ENCODE results near the gene CAPN9.

Gene CAPN9

GRCh38 chr1:230824919-230825721 is 77.9 kb downstream of the CAPN9 start:
- Histone ChIP-seq H3K4me1 (ENCODE audit: insufficient read depth, low read length) (peaks cover 26% of the 10 kb centered on the region), H3K9ac (ENCODE audit: low read length) (no peak overlapping the region), H3K27me3 (ENCODE audit: control insufficient read depth in 1 of 2, insufficient read depth in 2 of 2, low read length in 2 of 2) (no peaks in the 10 kb centered on the region)

GRCh38 chr1:230825761-230826160 is 78.6 kb downstream of the CAPN9 start:
- H3K4me3 ChIP-seq (ENCODE audit: low read depth in 1 of 2, low read length in 2 of 2): no peak overlapping the region
- no peaks in the 10 kb centered on the region for H3K9me3 ChIP-seq (ENCODE audit: low read length)
- no peak overlapping the region for H3K9ac ChIP-seq (ENCODE audit: low read length)
- H3K36me3 ChIP-seq (ENCODE audit: insufficient read depth, low read length): no peaks in the 10 kb centered on the region
- H3K27ac ChIP-seq (ENCODE audit: low read depth, low read length): no peak overlapping the region
- H3K27me3 ChIP-seq (ENCODE audit: control insufficient read depth in 1 of 2, insufficient read depth in 2 of 2, low read length in 2 of 2): no peaks in the 10 kb centered on the region
- peaks cover 26% of the 10 kb centered on the region for H3K4me1 ChIP-seq (ENCODE audit: insufficient read depth, low read length)

More at GRCh38 chr1:230824919-230825721, 77.9 kb downstream of the CAPN9 start:
- no peak overlapping the region for H3K4me3 ChIP-seq (ENCODE audit: low read depth in 1 of 2, low read length in 2 of 2)
- no peaks in the 10 kb centered on the region for H3K36me3 ChIP-seq (ENCODE audit: insufficient read depth, low read length)
- no peaks in the 10 kb centered on the region for H3K9me3 ChIP-seq (ENCODE audit: low read length)
- H3K27ac ChIP-seq (ENCODE audit: low read depth, low read length): no peak overlapping the region

- Histone ChIP-seq H3K36me3 (ENCODE audit: insufficient read depth, low read length) (no peaks in the 10 kb centered on the region), H3K9me3 (ENCODE audit: low read length) (no peaks in the 10 kb centered on the region), H3K27ac (ENCODE audit: low read depth, low read length) (no peak overlapping the region), H3K4me1 (ENCODE audit: insufficient read depth, low read length) (peaks cover 26% of the 10 kb centered on the region), H3K4me3 (ENCODE audit: low read depth in 1 of 2, low read length in 2 of 2) (no peak overlapping the region), H3K9ac (ENCODE audit: low read length) (no peak overlapping the region), H3K27me3 (ENCODE audit: control insufficient read depth in 1 of 2, insufficient read depth in 2 of 2, low read length in 2 of 2) (no peaks in the 10 kb centered on the region)
Observed at GRCh38 chr1:230826166-230826875, 79.1 kb downstream of the CAPN9 start.

GRCh38 chr1:230827081-230827681 is 80.0 kb downstream of the CAPN9 start:
- no peaks in the 10 kb centered on the region for H3K36me3 ChIP-seq (ENCODE audit: insufficient read depth, low read length)
- H3K27me3 ChIP-seq (ENCODE audit: control insufficient read depth in 1 of 2, insufficient read depth in 2 of 2, low read length in 2 of 2): no peaks in the 10 kb centered on the region
- no peak overlapping the region for H3K4me3 ChIP-seq (ENCODE audit: low read depth in 1 of 2, low read length in 2 of 2)
- H3K9me3 ChIP-seq (ENCODE audit: low read length): no peaks in the 10 kb centered on the region
- H3K4me1 ChIP-seq (ENCODE audit: insufficient read depth, low read length): peaks cover 26% of the 10 kb centered on the region
- no peak overlapping the region for H3K27ac ChIP-seq (ENCODE audit: low read depth, low read length)
- no peak overlapping the region for H3K9ac ChIP-seq (ENCODE audit: low read length)

- no peaks in the 10 kb centered on the region for H3K36me3 ChIP-seq (ENCODE audit: insufficient read depth, low read length)
- no peak overlapping the region for H3K9ac ChIP-seq (ENCODE audit: low read length)
- no peaks in the 10 kb centered on the region for H3K27me3 ChIP-seq (ENCODE audit: control insufficient read depth in 1 of 2, insufficient read depth in 2 of 2, low read length in 2 of 2)
- no peak overlapping the region for H3K27ac ChIP-seq (ENCODE audit: low read depth, low read length)
- no peak overlapping the region for H3K4me3 ChIP-seq (ENCODE audit: low read depth in 1 of 2, low read length in 2 of 2)
- peaks cover 26% of the 10 kb centered on the region for H3K4me1 ChIP-seq (ENCODE audit: insufficient read depth, low read length)
- H3K9me3 ChIP-seq (ENCODE audit: low read length): no peaks in the 10 kb centered on the region
Observed at GRCh38 chr1:230827801-230828200, 80.6 kb downstream of the CAPN9 start.

GRCh38 chr1:230828421-230828820 is 81.2 kb downstream of the CAPN9 start:
- H3K4me1 ChIP-seq (ENCODE audit: insufficient read depth, low read length): peaks cover 26% of the 10 kb centered on the region
- H3K27me3 ChIP-seq (ENCODE audit: control insufficient read depth in 1 of 2, insufficient read depth in 2 of 2, low read length in 2 of 2): no peaks in the 10 kb centered on the region
- H3K9me3 ChIP-seq (ENCODE audit: low read length): no peaks in the 10 kb centered on the region

GRCh38 chr1:230831771-230832170 is 84.6 kb downstream of the CAPN9 start:
- no peaks in the 10 kb centered on the region for H3K27me3 ChIP-seq (ENCODE audit: control insufficient read depth in 1 of 2, insufficient read depth in 2 of 2, low read length in 2 of 2)
- no peaks in the 10 kb centered on the region for H3K9me3 ChIP-seq (ENCODE audit: low read length)
- H3K4me1 ChIP-seq (ENCODE audit: insufficient read depth, low read length): peaks cover 7% of the 10 kb centered on the region
- no peak overlapping the region for H3K27ac ChIP-seq (ENCODE audit: low read depth, low read length)
- H3K9ac ChIP-seq (ENCODE audit: low read length): no peak overlapping the region
- H3K36me3 ChIP-seq (ENCODE audit: insufficient read depth, low read length): no peaks in the 10 kb centered on the region
- no peak overlapping the region for H3K4me3 ChIP-seq (ENCODE audit: low read depth in 1 of 2, low read length in 2 of 2)

More at GRCh38 chr1:230828421-230828820, 81.2 kb downstream of the CAPN9 start:
- H3K4me3 ChIP-seq (ENCODE audit: low read depth in 1 of 2, low read length in 2 of 2): no peak overlapping the region
- no peak overlapping the region for H3K27ac ChIP-seq (ENCODE audit: low read depth, low read length)
- no peak overlapping the region for H3K9ac ChIP-seq (ENCODE audit: low read length)
- no peaks in the 10 kb centered on the region for H3K36me3 ChIP-seq (ENCODE audit: insufficient read depth, low read length)

GRCh38 chr1:230832476-230832875 is 85.3 kb downstream of the CAPN9 start:
- no peak overlapping the region for H3K4me3 ChIP-seq (ENCODE audit: low read depth in 1 of 2, low read length in 2 of 2)
- H3K36me3 ChIP-seq (ENCODE audit: insufficient read depth, low read length): no peaks in the 10 kb centered on the region
- H3K9ac ChIP-seq (ENCODE audit: low read length): no peak overlapping the region
- H3K4me1 ChIP-seq (ENCODE audit: insufficient read depth, low read length): peaks cover 4% of the 10 kb centered on the region
- no peak overlapping the region for H3K27ac ChIP-seq (ENCODE audit: low read depth, low read length)
- no peaks in the 10 kb centered on the region for H3K27me3 ChIP-seq (ENCODE audit: control insufficient read depth in 1 of 2, insufficient read depth in 2 of 2, low read length in 2 of 2)
- no peaks in the 10 kb centered on the region for H3K9me3 ChIP-seq (ENCODE audit: low read length)

GRCh38 chr1:230833511-230833910 is 86.3 kb downstream of the CAPN9 start:
- Histone ChIP-seq H3K36me3 (ENCODE audit: insufficient read depth, low read length) (peaks cover 8% of the 10 kb centered on the region), H3K27me3 (ENCODE audit: control insufficient read depth in 1 of 2, insufficient read depth in 2 of 2, low read length in 2 of 2) (no peaks in the 10 kb centered on the region), H3K27ac (ENCODE audit: low read depth, low read length) (no peak overlapping the region), H3K9me3 (ENCODE audit: low read length) (no peaks in the 10 kb centered on the region), H3K4me1 (ENCODE audit: insufficient read depth, low read length) (peaks cover 4% of the 10 kb centered on the region), H3K9ac (ENCODE audit: low read length) (no peak overlapping the region), H3K4me3 (ENCODE audit: low read depth in 1 of 2, low read length in 2 of 2) (no peak overlapping the region)

GRCh38 chr1:230834292-230834691 is 87.1 kb downstream of the CAPN9 start:
- H3K9me3 ChIP-seq (ENCODE audit: low read length): no peaks in the 10 kb centered on the region
- no peak overlapping the region for H3K9ac ChIP-seq (ENCODE audit: low read length)
- peaks cover 4% of the 10 kb centered on the region for H3K4me1 ChIP-seq (ENCODE audit: insufficient read depth, low read length)
- no peak overlapping the region for H3K4me3 ChIP-seq (ENCODE audit: low read depth in 1 of 2, low read length in 2 of 2)
- no peak overlapping the region for H3K27ac ChIP-seq (ENCODE audit: low read depth, low read length)
- H3K27me3 ChIP-seq (ENCODE audit: control insufficient read depth in 1 of 2, insufficient read depth in 2 of 2, low read length in 2 of 2): no peaks in the 10 kb centered on the region
- H3K36me3 ChIP-seq (ENCODE audit: insufficient read depth, low read length): peaks cover 16% of the 10 kb centered on the region

- H3K36me3 ChIP-seq (ENCODE audit: insufficient read depth, low read length): peaks cover 21% of the 10 kb centered on the region
- no peak overlapping the region for H3K27ac ChIP-seq (ENCODE audit: low read depth, low read length)
- peaks cover 4% of the 10 kb centered on the region for H3K4me1 ChIP-seq (ENCODE audit: insufficient read depth, low read length)
- H3K27me3 ChIP-seq (ENCODE audit: control insufficient read depth in 1 of 2, insufficient read depth in 2 of 2, low read length in 2 of 2): no peaks in the 10 kb centered on the region
- no peaks in the 10 kb centered on the region for H3K9me3 ChIP-seq (ENCODE audit: low read length)
- no peak overlapping the region for H3K4me3 ChIP-seq (ENCODE audit: low read depth in 1 of 2, low read length in 2 of 2)
- no peak overlapping the region for H3K9ac ChIP-seq (ENCODE audit: low read length)
Observed at GRCh38 chr1:230836347-230836746, 89.2 kb downstream of the CAPN9 start.
